Activated CD8-positive, alpha-beta memory T cell treated with anti-CD3 and anti-CD28 coated beads, Interleukin-2, amount 50 U/mL, for 4 hours (primary cell): ENCODE measurements around the gene SLC45A1.

Experiments used
- DNase-seq: peaks from one replicate; pipeline ENCODE4 v3.0.0-alpha.2; 2020

Gene SLC45A1

GRCh38 chr1:8356256-8357209 is 38.6 kb downstream of the SLC45A1 start:
- DNase-seq = no peak

GRCh38 chr1:8357329-8358101 is 39.6 kb downstream of the SLC45A1 start:
- DNase-seq = no peak

DNA sequence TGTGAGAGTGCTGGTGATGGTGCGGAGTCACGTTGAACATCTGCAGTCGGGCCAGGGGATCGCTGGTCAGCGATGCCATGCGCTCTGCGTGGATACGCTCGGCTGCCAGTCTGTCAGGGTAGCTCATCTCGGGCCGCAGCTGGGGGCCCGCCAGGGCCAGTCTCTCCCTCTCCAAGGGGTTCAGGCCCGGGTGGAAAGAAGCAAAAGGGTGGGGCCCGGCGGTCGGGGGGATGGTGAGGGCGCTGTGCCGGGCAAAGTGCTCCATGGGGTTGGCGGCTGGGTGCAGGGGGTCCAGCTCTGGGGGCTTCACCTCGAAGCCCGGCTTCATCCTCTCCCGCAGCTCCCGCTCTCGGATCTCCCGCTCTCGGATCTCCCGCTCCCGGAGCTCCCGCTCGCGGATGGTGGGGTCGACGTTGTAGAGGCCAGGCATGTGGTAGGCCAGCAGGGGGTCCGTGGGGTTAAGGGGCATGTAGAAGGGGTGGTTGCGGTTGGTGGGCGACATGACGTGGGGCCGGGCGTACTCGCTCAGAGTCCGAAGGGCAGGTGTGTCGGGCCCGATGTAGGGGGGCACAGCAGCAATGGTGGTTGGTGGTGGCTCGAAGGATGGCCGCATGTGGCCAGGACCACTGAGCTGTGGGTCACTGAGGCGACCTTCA is 40.5 kb downstream of the SLC45A1 start:
- no peak for DNase-seq

- no peak for DNase-seq
Measured at GRCh38 chr1:8358897-8359616, 41.1 kb downstream of the SLC45A1 start.

DNA sequence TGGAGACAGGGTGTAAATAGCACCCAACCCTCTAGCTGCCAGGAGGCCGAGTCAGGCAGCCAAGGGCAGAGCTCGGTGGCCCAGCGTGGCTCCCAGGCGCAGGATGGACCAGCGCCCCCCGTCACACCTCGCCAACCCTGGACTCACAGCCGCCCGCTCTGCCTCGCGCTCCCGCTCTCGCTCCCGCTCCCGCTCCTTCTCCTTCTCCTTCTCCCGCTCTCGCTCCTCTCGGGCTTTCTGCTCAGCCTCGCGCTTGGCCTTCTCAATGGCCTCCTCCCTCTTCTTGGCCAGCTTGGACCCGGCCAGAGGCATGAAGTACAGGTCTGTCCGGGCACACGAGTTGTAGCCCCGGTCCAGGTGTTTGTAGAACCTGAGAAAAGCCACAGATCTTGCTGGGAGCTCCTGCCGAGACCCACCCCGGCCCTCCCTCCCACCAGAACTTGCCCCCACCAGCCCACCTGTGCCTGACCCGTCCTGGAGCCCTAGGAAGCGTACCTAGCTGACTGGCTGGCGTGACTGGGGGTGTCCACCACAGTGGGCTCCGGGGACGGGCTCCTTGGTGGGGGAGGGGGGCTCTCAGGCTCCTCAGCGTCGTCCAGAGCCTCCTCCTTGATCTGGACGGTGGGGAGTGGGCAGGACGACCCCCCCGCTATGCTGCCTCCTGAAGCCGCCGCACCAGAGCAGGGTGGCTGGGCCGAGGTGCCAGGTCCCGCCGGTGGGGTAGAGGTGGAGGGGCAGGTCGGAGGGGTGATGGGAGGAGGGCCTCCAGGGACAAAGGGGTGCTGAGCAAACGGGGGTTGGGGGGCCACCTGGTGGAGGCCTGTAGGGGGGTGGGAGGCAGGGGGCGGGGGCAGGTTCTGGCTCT is 41.9 kb downstream of the SLC45A1 start:
- no peak for DNase-seq

- no peak for DNase-seq
Measured at GRCh38 chr1:8360493-8361197, 42.7 kb downstream of the SLC45A1 start.

- DNase-seq = no peak
Measured at GRCh38 chr1:8361198-8361849, 43.4 kb downstream of the SLC45A1 start.

GRCh38 chr1:8362701-8363101 is 44.8 kb downstream of the SLC45A1 start:
- no peak for DNase-seq

GRCh38 chr1:8363186-8363766 is 45.4 kb downstream of the SLC45A1 start:
- DNase-seq = no peak

- DNase-seq = no peak
Measured at GRCh38 chr1:8363767-8364301, 45.9 kb downstream of the SLC45A1 start.

DNA sequence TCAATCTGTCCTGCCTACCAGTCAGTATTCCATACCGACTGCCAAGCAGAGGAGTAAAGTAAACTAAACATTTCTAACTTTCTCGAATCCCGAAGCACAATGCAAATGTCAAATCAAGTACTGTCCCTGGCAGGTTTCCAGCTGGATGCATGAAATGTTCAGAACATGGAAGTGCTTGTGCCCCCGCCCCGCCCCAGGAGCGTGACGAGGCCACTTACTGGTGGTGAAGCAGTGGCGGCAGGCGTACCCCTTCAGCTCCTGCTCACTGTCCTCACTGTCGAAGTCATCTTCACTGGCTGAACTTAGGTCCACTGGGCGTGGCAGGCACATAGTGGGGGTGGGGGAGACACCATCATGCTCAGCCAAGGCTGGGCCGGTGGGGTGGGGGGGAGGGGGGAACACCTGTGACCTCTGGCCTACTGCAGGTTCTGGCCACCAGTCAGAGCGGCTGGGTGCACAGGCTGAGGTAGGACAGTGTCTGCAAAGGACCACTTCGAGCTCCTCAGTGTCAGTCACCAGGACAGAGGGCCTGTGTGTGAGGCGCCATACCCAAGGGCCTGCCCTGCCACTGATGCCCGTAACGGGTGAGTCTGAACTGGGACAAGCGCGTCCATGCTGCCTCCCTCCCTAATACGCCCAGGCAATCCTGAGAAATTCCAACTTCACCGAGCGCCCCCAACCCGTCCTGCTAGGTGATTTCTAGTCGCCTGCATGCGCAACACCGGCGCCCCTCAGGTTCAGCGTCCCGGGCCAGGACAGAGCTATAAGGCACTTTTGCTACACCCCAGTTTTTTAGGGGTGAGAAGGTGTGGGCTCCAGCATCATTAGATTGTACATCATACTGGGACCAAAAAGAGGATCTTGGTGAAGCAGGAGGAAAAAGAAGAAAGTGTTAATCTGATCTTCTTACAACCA is 46.9 kb downstream of the SLC45A1 start:
- DNase-seq = no peak

DNA sequence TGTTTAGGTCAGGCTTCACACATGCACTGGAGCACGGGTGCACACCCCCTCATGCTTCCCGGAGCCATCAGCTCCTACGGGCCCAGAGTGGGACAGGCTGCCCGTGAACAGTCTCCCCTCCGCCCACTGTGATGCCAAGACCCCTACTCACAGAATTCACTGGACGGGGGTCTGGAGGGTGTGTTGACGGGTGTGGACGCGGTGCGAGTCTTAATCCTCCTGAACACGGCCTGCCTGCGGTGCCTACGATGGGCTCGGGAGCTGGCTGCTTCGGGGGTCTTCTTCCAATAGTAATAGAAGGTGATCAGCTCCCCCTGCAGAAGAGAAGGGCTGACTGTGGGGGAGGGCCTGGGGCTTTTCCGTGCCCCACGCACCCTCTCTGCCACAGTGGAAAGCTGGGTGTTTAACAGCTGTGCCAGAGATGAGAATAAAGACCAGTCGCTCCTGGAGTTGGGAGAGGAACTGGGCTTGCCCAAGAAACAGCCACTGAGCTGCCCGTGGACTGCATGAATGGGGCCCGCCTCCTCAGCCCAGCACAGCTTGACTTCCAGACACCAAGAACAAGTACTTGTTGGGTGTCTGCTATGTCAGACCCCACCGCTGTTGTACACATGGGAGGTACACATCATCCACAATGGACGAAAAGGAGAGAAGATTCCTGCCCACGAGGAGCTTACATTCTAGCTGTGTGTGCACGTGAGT is 47.9 kb downstream of the SLC45A1 start:
- DNase-seq = no peak

GRCh38 chr1:8367571-8368194 is 49.8 kb downstream of the SLC45A1 start:
- DNase-seq = no peak

DNA sequence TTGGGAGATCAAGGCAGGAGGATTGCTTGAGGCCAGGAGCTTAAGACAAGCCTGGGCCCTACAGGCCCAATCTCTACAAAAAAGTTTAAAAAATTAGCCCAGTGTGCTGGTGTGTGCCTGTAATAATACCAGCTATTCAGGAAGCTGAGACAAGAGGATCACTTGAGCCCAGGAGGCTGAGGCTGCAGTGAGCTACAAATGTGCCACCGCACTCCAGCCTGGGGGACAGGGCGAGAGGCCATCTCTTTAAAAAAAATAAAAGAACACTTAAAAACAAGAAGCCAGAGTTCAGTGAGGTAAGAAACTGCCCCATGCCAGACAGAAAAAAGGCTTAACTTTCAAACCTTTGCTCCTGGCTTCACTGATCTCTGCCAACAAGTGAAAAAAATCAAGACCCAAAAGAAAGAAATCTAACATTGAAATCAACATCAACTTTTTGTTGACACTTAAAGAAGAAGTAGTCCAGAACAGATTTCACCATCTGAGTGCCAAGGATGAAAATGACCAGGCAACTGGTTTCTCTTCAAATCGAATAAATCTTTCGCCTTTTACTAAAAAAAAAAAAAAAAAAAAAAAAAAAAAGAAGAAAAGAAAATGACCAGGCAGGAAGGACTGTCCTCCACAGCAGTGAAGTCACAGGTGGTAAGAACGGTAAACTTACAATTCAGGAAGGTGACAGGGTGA is 51.2 kb downstream of the SLC45A1 start:
- DNase-seq = no peak

DNA sequence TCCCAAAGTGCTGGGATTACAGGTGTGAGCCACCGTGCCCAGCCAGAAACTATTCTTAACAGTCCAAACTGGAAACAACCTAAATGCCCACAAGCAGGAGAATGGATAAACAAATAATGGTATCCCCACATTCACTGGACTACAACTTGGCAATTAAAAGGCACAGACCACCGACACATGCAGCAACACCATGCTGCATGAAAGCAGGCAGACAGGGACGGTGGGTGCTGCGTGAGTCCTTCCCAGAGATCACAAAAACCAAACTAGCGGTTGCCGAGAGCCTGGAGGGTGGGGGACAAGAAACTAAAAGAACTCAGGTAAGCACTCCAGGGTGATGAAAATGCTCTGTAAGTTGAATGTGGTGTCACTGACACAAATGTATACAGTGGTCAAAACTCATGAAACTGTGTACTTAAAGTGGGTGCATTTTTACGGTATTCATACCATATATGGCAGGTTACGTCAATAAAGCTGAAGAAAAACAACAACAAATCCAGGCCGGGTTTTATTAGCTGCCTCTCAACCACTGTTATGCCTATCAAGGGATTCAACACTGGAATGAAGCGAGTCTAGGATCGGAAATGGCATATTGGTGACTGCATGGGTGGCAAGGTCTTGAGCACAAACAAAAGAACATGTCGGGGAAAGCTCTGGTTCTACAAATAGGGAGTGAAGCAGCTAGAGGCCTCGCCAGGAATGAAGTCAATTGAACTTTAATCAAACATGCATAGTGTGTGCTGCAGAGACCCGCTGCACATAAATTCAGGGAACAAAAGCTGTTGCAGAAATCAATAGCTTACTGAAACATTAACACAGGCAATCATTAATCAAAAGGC is 52.4 kb downstream of the SLC45A1 start:
- no peak for DNase-seq

DNA sequence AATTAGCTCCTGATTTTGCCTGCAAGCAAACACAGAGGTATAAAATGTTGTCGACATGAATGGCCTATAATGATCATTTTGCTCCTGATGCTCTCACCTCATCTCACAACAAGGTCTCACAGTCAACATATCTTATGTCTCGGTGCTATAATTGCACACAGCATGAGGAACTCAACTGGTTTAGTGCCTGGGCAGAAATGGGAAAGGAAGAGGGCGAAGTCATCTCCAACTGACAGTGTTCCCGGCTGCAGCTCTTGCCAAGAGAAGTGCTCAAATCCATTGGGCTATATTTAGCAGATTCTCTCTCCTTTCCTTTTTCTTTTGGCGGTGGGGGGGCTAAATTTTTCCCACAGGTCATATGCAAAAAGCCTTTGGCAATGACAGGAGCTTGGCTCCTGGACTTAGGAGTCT is 53.0 kb downstream of the SLC45A1 start:
- DNase-seq = no peak
